BJ (cell line): ENCODE measurements around the gene LDLRAD3. TPM values are rescaled to one million over a fixed set of nuclear protein-coding genes. Genes with fewer than 3 reads are reported as not detected.
A peak's percentile ranks its signal among the peaks of the same experiment; 100 is the strongest.

Experiments
- CTCF ChIA-PET: fragments of 350-600 bp; formaldehyde crosslinking; extraction: SDS; loops from one replicate; lab custom pipeline; 2021; ENCODE audit warnings: antibody characterized with exemption, inconsistent platforms; lab: Yijun Ruan, JAX
- POLR2A ChIA-PET: fragments of 300-600 bp; sonication (Branson Sonifier 250); formaldehyde crosslinking; extraction: SDS; loops from one replicate; lab custom pipeline; 2021; ENCODE audit warnings: antibody characterized with exemption; lab: Charles Lee
- DNase-seq: peaks from one replicate; pipeline ENCODE4 v3.0.0-alpha.2; 2011; ENCODE audit warnings: low read depth
- H3K27me3 ChIP-seq: 2 replicates; pipeline ENCODE4 v1.6.0; 2011; ENCODE audit warnings: low read length; ENCODE audit not compliant: control insufficient read depth, insufficient read depth
- H3K36me3 ChIP-seq: 2 replicates; pipeline ENCODE4 v1.5.1; 2011; ENCODE audit warnings: low read length; ENCODE audit not compliant: control insufficient read depth, insufficient read depth
- H3K4me3 ChIP-seq: 2 replicates; pipeline ENCODE4 v1.5.1; 2011; ENCODE audit warnings: low read depth, mild to moderate bottlenecking, control low read depth, low read length
- CTCF ChIP-seq: IDR thresholded peaks from 2 replicates; pipeline ENCODE4 v1.5.1; 2011; ENCODE audit warnings: low read depth, mild to moderate bottlenecking, control low read depth, inconsistent platforms, low read length, moderate library complexity; ENCODE audit not compliant: insufficient read depth
- polyA plus RNA-seq: library from polyadenylated mRNA; depleted of rRNA; stranded (reverse); fragments of >200 nt; gene quantifications from 2 replicates; pipeline ENCODE4 v1.2.3, GENCODE V29; 2011

LDLRAD3 gene
- polyA plus RNA-seq, 1 experiment = 3.5 TPM

GRCh38 chr11:36056160-36056751 lies 112.4 kb downstream of the LDLRAD3 start:
- no peak for DNase-seq
- no peaks in the 10 kb centered on the region for H3K27me3 ChIP-seq
- no peak overlapping the region for H3K4me3 ChIP-seq
- ChIA-PET CTCF (interaction anchor here (0.9 to 2.9 kb wide), 6 partner anchors 14 to 234 kb away, joined by 3 to 9 read pairs (median 3); no protein-coding TSS in a partner anchor), POLR2A (no interaction called here)
- TF ChIP-seq CTCF = peak; percentile 57
- H3K36me3 ChIP-seq = no peaks in the 10 kb centered on the region

- ChIA-PET POLR2A (no interaction called here), CTCF (interaction anchor here (0.6 to 2.9 kb wide), 7 partner anchors 16 to 417 kb away, joined by 3 to 9 read pairs (median 3); no protein-coding TSS in a partner anchor)
- Histone ChIP-seq H3K4me3 (no peak overlapping the region), H3K36me3 (no peaks in the 10 kb centered on the region), H3K27me3 (no peaks in the 10 kb centered on the region)
- DNase-seq = no peak
- no peak for TF ChIP-seq CTCF
Measured at GRCh38 chr11:36057379-36058042, 113.6 kb downstream of the LDLRAD3 start.

- no peak for DNase-seq
- no peak for TF ChIP-seq CTCF
- Histone ChIP-seq H3K36me3 (no peaks in the 10 kb centered on the region), H3K27me3 (no peaks in the 10 kb centered on the region), H3K4me3 (no peak overlapping the region)
- CTCF ChIA-PET = no interaction called here
- POLR2A ChIA-PET = no interaction called here
Measured at GRCh38 chr11:36059660-36060059, 115.8 kb downstream of the LDLRAD3 start.

GRCh38 chr11:36060926-36061325 lies 117.1 kb downstream of the LDLRAD3 start:
- no peak overlapping the region for H3K4me3 ChIP-seq
- ChIA-PET POLR2A (no interaction called here), CTCF (interaction anchor here (1.1 to 1.2 kb wide), 2 partner anchors 238 to 441 kb away, joined by 3 read pairs; no protein-coding TSS in a partner anchor)
- no peak for TF ChIP-seq CTCF
- DNase-seq = no peak
- no peaks in the 10 kb centered on the region for H3K27me3 ChIP-seq
- H3K36me3 ChIP-seq = no peaks in the 10 kb centered on the region

- ChIA-PET POLR2A (interaction anchor here (0.6 kb wide), 1 partner anchor 101 kb away, joined by 3 read pairs; no protein-coding TSS in a partner anchor), CTCF (interaction anchor here (1.1 to 1.2 kb wide), 2 partner anchors 239 to 442 kb away, joined by 3 read pairs; no protein-coding TSS in a partner anchor)
- no peak for TF ChIP-seq CTCF
- DNase-seq = no peak
- Histone ChIP-seq H3K4me3 (no peak overlapping the region), H3K27me3 (no peaks in the 10 kb centered on the region), H3K36me3 (no peaks in the 10 kb centered on the region)
Measured at GRCh38 chr11:36061471-36061870, 117.6 kb downstream of the LDLRAD3 start.
